ENCODE measurements around the gene ANKRD27. TPM values are rescaled to one million over a fixed set of nuclear protein-coding genes. Genes with fewer than 3 reads are reported as not detected.

The ANKRD27 gene
- 39.3 and 55.1 TPM in 2 replicates for total RNA-seq

GRCh38 chr19:32674931-32675719, at the start of gene ANKRD27:
Gene ANKRD27, minus strand, starts transcription at chr19:32675180. Its CDS starts 16,165 bp downstream, at chr19:32659015.

GRCh38 chr19:32719611-32720059, 44.7 kb upstream of the ANKRD27 start, which contains the start of gene TDRD12:
Gene TDRD12, plus strand, starts transcription at chr19:32719767. Its CDS starts 306 bp downstream, at chr19:32720073.

GRCh38 chr19:32691291-32691951, 16.4 kb upstream of the ANKRD27 start, which contains the start of gene NUDT19:
Gene NUDT19, plus strand, starts transcription at chr19:32691821. Its CDS starts 140 bp downstream, at chr19:32691961.

DNA sequence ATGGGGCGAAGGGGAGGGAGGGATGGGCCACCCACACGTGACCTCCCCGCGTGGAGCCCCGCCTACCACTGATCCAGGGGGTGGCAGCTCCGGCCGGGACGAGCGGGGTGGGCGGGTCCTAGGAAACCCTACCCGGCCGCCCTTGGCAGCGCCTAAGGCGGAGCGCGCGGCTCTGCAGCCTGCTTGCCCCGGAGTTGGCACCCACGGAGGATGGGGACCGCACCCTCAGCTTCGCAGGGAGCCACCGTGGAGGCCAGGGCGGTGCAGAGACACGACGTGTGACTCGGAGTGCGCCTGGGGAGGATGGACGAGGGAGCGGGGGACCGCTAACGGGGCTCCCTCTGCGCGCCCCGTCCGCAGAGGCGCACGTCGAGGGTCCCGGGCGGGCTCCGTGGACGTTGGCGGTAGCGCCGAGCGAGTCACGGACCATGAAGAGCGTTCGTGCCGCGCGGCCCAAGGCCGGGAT, 773 bp upstream of the ANKRD27 start, which contains the start of gene RGS9BP:
TSS of gene RGS9BP (plus strand) at position 129 of the 466 bp plus-strand sequence. CDS start 416 bp downstream, outside the sequence.

GRCh38 chr19:32580901-32581704, 93.9 kb downstream of the ANKRD27 start, which contains the start of gene PDCD5:
Gene PDCD5, plus strand, starts transcription at chr19:32581190. Its CDS starts 72 bp downstream, at chr19:32581262.

Other genes with a start within 250 kb of the ANKRD27 start
- 112 and 144 TPM in 2 replicates for gene PDCD5, start 94.0 kb downstream of the ANKRD27 start, total RNA-seq
- gene RGS9BP, start 668 bp upstream of the ANKRD27 start, total RNA-seq: 0.57 and 1.0 TPM in 2 replicates
- gene NUDT19, start 16.6 kb upstream of the ANKRD27 start, total RNA-seq: 10.6 and 25.8 TPM in 2 replicates
- gene TDRD12, start 44.6 kb upstream of the ANKRD27 start, total RNA-seq: under 0.01 and 1.00 TPM in 2 replicates
- gene SLC7A9, start 194.6 kb upstream of the ANKRD27 start, total RNA-seq: 0.28 TPM in 1 of 2 replicates, not detected in the other

All from nasal cavity respiratory epithelium epithelial cell of viscerocranial mucosa (primary cell).